8988T (cell line): ENCODE data around the gene DLX1.
"Not testable (repeated sequence)": the region's sequence is repeated elsewhere in the genome, so short reads cannot be mapped to it uniquely, and the experiment has no call there.

Experiments
- DNase-seq: peaks from one replicate; pipeline ENCODE4 v3.0.0; 2011

The DLX1 gene

DNA sequence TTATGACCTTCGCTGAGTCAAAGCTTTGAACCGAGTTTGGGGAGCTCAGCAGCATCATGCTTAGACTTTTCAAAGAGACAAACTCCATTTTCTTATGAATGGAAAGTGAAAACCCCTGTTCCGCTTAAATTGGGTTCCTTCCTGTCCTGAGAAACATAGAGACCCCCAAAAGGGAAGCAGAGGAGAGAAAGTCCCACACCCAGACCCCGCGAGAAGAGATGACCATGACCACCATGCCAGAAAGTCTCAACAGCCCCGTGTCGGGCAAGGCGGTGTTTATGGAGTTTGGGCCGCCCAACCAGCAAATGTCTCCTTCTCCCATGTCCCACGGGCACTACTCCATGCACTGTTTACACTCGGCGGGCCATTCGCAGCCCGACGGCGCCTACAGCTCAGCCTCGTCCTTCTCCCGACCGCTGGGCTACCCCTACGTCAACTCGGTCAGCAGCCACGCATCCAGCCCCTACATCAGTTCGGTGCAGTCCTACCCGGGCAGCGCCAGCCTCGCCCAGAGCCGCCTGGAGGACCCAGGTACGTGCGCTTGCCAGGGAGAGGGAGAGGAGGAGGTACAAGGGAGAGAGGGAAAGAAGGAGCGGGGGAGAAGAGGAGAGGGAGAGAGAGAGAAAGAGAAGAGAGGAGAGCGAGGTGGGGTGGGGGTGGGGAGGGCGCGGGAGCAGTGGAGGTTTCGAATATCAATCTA is at the start of gene DLX1:
Gene DLX1, plus strand, starts transcription at position 48 of the 700 bp plus-strand sequence. Its CDS starts 171 bp downstream, at position 219.
- no peak for DNase-seq

DNA sequence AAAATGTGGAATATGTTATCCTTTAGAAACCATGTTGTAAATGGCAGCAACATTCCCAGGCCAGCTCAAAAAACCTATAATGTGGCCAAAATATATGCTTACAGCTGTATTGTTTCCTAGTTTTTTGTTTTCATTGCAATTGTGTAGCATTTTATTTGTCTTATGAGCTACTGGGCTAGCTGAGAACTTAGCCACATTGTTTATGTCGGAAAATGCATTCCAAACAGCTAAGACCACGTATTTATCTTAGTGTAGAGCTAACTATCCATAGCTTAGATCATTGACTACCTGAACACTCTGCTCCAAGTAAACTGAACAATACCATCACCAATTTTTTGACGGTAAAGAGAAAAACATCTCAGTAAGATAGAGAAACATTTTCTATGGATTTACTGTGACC is 47.2 kb upstream of the DLX1 start:
- DNase-seq, result no peak

DNA sequence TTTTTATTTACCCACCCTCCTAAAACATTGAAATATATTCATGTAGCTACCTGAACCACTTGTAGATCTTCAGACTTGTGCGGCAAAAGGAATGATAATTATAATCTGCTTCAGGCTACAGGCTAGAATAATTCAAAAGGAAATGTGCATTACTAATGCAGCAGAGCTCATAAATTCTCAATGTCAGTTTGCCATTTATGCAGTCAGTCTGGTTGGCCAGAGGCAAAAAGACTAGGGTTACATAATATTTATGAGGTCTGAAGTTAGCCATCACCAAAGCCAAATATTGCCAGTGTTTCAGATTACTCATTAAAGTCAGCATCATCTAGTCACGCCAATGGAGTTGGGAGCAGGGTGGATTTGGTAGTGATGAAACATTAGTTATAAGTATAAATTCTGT is 46.7 kb upstream of the DLX1 start:
- DNase-seq, result no peak

DNA sequence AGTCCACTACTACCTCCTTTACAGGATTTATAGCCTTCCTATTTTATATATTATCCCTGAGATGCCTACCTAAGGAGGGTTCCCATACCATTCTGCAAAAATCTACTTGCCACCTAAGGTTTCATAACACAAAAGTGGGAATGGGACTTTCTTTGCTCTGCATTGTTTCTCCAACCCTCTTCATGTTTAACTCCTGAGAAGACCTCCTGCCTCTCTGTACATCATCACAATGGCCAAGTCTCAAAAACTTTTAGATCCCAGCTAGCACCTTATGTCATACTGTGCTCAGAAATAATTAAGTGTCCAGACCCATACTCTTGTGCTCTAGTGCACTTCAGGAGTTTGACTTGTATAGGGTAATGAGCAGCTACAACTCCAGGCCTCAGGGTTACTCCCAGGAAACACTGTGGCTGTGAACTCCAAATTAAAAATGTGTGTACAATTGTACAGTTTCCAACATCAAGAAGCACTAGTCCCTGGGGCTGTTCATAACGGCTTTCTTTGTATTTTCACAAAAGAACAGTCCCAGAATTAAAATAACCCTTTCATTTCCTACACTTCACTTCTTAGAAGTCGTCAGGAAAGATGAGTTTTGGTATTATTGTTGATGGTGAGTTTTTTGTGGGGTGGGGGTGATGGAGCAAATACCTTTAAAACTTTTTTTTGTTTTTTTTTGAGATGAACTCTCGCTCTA is 46.1 kb upstream of the DLX1 start:
- DNase-seq, result no peak

DNA sequence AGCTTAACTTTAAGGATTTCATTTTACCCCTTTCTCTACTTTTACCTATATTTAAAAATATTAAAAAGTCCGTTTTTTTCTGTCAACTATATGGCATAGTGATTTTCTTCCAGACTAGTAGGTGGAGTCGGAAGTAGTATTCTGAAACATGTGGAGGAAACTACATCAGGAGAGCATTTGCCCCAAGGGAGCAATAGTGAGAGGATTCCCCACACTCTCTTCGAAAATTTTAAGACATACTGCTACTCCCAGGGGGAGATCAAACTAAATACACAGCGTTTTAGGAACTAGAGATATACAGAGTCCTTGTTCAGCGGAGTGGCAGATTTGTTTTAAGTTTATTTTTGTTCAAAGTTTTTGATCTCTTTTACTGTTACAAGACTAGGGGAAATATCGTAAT is 45.0 kb upstream of the DLX1 start:
- no peak for DNase-seq

DNA sequence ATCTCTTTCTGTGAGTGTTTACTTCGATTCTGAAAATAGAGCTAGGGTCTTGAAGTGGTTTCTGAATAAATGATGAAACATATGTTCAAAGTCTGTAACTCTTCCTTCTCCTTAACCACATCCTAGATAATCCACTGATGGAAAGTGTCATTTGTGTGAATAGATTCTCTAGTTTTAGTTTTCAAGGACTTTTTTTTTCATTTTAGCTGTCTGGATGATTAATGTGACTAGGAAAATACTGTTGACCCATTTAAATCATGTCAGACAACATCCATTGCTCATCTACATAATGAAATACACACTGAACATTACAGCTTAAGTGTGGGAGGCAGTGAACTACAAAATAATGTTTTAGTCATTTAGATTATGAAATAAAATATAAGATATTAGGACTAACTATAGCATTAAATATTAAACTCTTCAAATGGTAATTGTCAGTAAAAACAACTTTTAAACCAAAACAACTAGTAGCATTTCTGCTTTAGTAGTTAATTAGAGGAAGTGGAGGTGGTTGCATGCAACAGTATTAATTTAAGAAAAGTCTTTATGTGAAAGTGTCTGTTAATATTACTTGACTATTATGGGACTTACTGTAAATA is 39.1 kb upstream of the DLX1 start:
- DNase-seq, result no peak

DNA sequence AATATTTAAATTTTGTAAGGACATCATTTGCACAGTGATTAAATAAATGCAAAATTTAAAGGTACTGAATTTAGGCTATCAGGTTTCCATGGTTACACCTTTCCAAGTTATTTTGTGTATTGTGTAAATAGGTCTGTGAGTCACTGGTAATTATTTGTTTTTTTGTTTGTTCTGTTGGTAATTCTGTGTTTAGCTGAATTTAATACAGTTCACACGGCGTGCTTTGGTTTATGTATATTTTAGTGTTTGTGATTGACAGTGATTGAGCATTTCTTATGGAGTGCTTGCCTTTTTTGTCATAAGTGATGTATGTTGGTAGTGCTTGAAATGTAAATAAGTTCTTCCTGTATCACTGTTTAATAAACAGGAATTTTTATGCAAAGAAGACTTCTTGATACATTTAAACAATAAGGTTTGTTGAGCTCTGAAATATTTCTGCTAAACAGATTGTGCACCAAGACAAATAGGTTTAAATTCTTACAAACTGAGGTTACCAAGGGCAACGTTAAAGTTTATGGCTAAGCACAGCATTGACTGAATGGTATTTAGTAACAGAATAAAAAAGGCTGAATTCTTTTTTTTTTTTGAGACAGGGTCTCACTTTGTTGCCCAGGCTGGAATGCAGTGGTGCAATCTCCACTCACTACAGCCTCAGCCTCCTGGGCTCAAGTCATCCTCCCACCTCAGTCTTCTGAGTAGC is 38.3 kb upstream of the DLX1 start:
- DNase-seq, result no peak

DNA sequence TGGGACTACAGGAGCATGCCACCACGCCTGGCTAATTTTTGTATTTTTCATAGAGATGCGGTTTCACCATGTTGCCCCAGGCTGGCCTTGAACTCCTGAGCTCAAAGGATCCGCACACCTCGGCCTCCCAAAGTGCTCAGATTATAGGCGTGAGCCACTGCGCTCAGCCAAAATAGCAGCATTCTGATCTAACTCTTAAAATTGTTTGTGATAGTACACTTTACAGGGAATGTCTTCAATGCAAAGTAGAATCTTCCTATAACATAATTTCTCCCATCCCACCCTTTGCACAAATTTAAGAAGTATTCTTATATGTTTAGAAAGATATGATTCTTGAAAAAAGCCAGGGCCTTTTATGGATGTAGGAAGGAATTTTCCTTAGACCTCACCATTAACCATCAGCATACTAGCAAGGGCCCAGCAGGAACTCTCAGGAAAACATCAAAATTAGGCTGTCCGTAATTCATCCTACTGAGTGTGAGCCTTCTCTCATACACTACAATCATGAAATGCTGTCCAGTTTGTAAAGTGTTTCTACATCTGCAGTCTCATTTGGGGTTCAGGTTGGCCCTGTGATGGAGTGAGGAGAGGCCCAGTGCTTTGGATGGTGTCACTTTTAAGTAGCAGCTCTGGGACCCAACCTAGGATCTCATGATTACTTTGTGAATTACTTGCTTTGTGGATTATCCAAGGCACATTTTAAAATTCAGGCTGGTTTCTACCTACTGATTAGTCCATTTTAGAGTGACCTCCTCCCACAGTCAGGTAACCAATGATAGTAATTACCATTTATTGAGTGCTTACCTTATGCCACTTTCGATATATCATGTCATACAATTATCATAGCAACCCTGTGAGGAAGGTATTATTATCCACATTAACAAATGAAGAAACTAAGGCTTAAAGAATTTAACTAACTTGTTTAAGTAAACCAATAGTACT is 37.5 kb upstream of the DLX1 start:
- DNase-seq, result no peak

DNA sequence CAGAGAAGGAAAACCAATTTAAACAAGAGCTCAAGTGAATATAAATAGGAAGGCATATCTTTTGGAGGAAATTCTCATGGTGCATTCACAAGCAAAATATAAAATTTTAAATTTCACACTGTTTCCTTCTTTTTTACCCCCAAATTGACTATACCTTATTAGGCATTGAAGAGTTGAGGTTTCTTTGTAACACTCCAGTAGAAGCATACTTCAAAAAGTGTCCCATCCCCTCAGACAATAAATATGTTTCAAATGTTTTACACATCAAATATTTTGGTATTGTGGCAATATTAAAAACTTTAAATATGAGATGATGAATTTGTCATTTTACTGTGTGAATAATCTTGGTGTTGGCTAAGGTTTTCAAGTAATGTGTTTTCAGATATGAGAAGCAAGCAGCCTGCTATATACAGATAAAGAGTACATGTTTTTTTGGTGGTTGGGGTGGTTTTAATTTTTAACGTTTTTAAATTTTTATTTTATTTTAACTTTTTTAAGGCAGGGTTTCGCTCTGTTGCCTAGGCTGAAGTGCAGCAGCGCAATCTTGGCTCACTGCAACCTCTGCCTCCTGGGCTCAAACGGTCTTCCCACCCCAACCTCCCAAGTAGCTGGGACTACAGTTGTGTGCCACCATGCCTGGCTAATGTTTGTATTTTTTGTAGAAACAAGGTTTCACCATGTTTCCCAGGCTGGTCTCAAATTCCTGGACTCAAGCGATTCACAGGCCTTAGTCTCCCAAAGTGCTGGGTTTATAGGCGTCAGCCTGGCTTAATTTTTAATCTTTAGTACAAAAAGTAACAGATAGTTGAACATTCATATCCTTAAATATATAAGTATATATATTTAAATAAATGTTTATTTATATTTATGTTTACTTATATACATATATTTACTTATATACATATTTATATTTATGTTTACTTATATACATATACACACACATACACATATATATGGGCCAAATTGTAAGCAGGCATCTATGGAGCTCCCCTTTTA is 36.5 kb upstream of the DLX1 start:
- DNase-seq, result no peak

DNA sequence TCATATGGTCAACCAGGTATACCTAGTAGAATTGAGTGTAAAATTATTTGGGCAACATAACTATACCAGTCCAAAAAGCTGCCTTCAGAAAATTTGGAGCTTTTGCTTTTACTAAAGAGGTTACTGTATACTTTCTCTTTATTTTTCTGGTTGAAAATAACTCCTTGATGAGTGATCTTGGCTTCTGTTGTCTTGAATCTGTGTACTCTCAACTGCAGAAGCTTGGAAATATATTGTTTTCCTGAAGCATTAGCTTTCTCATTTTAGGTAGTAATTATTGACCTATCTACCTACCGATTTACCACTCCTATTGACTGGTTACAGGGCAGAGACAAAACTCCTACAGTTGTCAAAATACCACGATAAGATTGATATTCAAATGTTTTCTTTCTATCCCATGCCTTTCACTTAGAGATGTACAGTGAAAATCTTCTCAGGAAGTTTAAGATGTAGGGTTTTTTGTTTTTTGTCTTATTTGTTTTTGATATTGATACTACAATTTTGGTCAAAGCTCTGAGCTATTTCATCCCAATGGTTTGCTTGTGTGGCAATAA is 35.7 kb upstream of the DLX1 start:
- no peak for DNase-seq

DNA sequence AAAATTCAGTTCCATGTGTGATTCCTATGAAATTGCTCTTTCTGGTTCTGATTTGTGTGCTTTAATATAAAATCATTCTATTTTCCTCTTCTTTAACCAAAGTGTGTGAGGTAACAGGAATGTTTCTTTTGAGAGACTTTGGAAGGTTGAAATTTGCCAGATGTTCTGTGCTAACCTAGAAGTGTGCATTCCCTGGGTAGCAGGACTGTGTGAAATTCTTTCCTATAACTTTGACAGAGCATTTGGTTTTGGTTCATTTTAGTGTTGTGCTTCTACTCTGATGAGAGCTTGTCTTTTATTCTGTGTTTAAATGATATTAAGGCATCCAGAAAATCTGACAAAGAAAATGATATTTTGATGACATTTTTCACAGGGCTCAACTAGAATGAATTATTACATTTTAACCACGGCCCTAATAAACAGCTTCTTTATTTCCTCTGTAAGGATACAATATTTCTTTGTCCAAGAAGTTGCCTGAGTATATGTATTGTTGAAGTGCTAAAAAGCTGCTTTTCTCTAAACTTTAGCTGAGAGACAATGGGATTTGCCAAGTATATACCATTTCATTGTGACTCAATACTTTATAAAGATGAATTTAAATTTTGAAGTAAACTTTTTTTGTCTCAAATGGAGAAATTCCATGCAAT is 34.7 kb upstream of the DLX1 start:
- DNase-seq, result no peak

DNA sequence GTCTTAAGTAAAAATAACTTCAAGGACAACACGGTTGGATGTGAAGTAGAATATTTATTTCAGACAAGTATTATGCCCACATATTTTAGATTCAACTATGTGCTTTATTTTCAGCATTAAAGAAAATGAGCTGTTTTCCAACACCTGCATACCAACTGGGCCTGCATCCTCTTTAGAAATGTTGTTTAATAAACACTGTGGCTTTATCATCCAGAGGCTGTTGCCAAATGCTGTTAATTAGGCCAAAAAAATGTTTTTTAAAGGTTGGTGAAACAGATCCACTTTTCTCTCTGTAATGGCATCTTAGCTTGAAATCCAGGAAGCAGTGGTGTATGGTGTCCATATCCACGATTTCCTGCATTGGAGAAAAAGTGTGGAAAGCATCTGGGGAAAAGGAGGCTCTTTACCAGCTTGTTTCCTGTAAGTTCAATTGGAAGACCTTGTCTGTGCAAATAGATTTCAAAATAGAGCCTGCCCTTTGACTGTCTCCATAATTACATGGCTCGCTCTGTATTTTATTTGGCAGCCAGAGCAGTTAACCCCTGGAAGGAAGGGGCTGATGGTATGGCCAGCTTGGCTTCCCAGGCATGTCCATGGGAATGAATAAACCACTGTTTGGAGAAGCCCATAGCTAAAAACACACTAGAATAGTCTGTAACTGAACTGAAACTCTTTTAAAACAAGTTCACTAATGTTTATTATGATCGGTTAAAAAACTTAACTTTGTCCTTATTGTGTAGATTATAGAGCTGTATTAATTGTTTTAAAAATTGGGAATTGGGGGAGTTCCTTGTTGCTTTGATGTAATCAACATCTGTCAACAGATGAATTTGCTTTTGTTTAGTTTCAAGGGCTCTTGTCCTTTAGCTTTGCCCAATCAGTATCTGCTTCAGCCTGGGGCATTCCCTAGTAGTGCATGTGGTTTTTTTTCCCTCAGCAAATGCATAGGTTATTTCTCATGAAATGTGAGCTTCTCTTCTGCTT is 33.0 kb upstream of the DLX1 start:
- no peak for DNase-seq

DNA sequence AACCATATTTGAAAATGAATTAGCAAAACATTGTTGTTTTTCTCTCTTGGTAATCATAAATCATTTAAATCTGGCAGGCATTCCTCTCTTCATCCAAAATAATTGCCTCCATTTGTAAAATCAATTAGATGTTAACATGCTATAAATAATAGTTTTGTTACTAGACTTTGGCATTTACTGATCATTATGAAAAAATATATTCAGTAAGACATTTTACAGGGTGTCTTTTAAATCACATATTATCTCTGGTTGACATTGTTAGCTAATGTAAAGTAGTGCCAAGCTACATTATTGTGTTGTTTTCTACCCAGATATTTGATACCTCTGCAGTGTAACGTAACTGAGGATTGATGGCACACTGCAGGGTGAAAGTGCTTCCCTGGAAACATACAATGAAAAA is 31.8 kb upstream of the DLX1 start:
- no peak for DNase-seq

DNA sequence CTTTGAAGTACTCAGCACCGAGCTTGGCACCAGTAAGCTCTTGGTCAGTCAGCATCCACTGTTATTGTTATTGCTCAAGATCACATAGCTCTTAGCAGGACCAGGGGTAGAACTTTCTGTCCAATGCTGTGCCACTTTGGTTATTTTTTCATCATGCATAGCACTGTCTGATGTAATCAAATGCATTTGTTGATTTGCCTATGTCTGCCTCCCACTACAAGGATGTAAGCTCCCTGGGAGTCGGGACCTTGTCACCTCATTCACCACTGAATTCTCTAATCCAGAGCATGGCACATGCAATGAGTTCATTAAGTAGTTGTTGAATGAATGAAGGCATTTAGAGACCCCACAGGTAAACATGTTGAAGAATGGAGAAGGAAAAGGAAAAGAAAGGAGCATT is 29.0 kb upstream of the DLX1 start:
- no peak for DNase-seq

DNA sequence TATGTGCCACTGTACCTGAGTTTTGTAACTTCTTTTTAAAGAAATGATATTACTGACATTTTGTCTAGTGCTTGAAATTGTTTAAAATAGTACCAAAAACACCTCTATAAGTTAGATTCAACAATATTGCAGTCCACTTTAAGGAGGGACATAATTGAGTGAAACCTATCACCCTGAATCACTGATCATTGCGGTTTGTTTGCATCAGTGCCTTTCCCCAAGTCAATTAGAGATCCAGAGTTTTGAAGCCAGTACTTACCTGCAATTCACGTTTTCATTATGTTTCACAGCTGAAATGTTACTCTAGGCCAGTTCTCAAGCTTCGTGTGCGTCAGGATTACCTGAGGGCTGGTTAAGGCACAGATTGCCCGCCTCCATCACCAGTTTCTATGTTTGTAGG is 26.6 kb upstream of the DLX1 start:
- no peak for DNase-seq

DNA sequence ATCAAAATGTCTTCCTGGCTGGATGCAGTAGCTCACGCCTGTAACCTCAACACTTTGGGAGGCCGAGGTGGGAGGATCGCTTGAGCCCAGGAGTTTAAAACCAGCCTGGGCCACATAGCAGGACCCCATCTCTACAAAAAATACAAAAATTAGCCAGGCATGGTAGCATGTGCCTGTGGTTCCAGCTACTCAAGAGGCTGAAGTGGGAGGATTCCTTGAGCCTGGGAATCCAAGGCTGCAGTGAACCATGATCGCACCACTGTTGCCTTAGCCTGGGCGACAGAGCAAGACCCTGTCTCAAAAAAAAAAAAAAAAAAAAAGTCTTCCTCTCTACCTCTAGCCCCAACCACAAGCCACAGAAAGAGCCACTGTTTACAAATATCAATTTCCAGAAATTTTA is 25.2 kb upstream of the DLX1 start:
- not testable (repeated sequence) for DNase-seq

DNA sequence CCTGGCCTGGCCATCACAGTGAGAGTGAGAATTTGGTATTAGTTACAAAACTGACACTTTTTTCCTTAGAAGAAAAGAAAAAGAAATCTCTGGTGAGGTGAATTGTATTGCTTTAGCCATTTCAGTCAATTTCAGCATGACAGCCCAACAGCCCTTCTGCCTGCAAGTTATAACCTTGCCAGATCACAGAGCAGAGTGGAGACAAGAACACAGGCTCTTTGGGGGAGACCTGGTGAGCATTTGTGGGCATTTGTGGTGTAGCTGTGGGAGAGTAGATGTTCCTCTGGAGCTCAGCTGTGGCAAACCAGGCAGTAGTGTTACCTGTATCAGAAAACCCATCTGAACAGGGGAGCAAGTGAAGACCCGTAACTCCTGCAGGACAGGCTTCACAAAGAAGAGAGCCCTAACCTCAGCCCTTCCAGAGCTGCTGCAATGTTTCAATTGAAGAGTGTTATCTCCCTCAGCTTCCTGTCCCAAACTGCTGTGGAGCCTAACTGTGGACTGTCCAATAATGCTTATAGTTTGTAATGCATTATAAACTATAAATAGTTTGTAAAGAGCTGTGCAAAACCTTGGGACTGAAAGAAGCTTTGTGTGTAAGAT is 22.8 kb upstream of the DLX1 start:
- DNase-seq, result no peak

DNA sequence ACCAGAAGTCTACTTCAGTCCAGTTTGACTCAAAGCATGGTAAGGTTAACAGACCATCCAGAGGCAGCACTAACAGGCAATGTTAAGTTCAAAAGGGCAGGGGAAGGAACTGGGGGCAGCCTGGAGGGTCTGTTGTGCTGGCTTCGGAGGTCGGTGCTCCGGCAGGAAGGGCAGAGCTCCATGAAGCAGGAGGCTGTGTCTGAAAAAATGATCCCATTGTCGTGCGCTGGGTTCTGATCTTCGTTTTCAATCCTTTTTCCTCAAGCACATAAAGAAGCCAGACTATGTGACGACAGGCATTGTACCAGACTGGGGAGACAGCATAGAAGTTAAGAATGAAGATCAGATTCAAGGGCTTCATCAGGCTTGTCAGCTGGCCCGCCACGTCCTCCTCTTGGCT is 21.9 kb upstream of the DLX1 start:
- DNase-seq, result no peak

DNA sequence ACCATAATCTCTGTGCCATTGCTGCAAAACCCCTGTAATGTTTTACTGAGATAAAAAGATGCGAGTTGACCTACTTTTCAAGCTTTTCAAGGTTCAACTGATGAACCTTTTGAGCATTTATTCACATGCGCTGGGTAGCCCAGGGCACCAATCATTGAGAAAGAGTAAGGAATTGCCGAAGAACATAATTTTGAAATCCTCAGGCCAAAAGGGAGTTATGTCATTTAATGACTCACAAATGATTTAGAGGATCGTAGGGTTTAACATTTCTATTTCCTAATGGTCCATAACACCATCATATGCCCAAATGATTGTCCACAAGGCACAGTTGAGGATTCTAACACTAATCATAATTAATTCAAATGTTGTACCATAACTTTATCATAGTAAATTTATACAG is 20.2 kb upstream of the DLX1 start:
- DNase-seq, result no peak
